GM12892 (cell line): ENCODE data around the gene KIF19.

Source experiments
- DNase-seq: peaks from one replicate; pipeline ENCODE4 v3.0.0; 2011; ENCODE audit not compliant: insufficient read length
- FAIRE-seq: peaks from 2 replicates; lab custom pipeline; 2011; peaks lifted over from hg19 to GRCh38; lab: Jason Lieb, UNC
- POLR2A ChIP-seq: IDR thresholded peaks from 2 replicates; pipeline ENCODE4 v1.6.1; 2011; ENCODE audit warnings: low read depth, low read length, control low read depth
- POLR2AphosphoS5 ChIP-seq: IDR thresholded peaks from 2 replicates; pipeline ENCODE4 v1.6.1; 2011; ENCODE audit warnings: low read depth, low read length, control low read depth
- TAF1 ChIP-seq: IDR thresholded peaks from 2 replicates; pipeline ENCODE4 v1.6.1; 2011; ENCODE audit warnings: low read depth, mild to moderate bottlenecking, control low read depth, low read length, borderline replicate concordance

Gene KIF19

DNA sequence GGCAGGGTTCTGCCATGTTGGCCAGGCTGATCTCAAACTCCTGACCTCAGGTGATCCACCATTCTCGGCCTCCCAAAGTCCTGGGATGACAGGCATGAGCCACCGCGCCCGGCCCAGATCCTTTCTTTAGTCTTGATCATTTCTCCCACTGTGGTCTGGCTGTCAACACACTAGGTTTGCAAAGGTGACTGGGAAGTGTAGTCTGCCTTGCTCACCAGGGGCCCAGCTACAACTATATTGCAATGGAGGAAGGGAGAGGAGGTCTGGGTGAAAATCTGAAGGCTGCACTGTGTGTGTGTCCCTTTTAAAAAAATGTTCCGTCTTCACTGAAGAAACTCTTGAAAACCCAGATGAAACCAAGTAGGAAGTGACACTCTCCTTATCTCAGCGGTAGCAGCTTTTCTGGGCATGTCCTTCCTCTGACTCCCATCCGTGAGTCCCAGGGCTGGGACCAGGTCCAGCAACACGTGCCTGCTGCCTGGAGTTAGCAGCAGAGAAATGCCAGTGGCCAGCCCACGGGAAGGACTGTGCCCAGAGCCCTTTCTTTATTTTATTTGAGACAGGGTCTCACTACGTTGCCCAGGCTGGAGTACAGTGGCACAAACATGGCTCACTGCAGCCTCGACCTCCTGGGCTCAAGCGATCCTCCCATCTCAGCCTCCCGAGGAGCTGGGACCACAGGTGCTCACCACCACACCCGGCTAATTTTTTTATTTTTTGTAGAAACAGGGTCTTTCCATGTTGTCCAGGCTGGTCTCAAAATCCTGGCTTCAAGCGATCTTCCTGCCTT lies 17.8 kb upstream of the KIF19 start:
- DNase-seq (no peak), FAIRE-seq (no peak)
- TF ChIP-seq POLR2AphosphoS5 (no peak), TAF1 (no peak), POLR2A (no peak)

DNA sequence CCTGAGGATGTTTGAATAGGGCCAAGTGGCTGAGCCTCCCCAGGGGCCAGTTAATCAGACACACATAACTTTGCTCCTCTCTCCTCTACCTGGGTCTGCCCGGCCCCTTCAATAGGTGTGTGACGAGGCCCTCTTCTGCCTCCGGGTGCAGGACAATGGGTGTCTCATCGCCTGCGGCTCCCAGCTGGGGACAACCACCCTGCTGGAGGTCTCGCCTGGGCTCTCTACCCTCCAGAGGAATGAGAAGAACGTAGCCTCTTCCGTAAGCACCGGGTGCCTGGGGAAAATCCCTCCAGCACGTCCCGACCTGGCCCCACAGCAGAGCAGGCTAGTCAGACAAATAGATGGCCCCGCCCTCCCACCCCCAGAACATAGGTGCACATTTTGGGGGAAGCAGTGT lies 16.1 kb upstream of the KIF19 start:
- DNase-seq (no peak), FAIRE-seq (no peak)
- no peak for TF ChIP-seq POLR2A
- TF ChIP-seq POLR2AphosphoS5 = no peak

DNA sequence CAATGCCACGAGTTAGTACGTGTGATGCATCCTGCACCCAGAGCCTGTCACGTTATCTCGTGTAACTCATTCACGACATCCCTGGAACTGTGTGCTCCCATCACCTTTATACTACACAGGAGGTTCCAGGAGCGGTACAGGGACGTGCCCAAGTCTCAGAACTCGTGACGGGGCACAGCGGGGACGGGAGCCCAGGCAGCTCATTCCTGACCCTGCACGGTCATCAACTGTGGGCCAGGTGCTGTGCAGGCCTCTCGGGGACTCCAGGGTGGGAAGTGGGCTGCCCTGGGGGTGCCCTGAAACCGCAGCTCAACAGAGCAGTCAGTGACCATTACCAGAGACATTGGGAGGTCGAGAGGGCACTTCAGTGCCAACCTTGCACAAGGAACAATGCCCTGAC lies 11.1 kb upstream of the KIF19 start:
- no peak for TF ChIP-seq POLR2AphosphoS5
- TF ChIP-seq TAF1 = no peak
- no peak for TF ChIP-seq POLR2A

DNA sequence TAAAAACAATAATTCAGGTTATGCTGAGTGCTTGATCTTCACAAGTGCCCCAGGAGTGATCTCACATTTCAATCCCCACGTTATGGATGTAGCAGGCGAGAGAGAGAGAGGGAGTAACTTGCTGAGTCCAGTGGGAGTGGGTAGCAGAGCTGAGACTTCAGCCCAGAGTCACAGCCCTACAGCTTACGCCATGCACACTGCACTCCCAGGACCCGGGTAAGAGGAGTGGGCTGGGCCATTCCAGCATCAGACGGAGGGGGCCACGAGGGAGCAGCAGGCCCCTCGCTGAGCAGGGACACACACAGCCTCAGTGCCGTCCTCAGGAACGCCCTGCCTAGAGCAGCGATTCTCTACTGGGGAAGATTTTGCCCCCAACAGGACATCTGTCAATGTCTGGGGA lies 9.8 kb upstream of the KIF19 start:
- FAIRE-seq = no peak
- TF ChIP-seq POLR2A (no peak), TAF1 (no peak), POLR2AphosphoS5 (no peak)

More for the DNA sequence above, 11.1 kb upstream of the KIF19 start:
- FAIRE-seq (no peak), DNase-seq (no peak)

DNA sequence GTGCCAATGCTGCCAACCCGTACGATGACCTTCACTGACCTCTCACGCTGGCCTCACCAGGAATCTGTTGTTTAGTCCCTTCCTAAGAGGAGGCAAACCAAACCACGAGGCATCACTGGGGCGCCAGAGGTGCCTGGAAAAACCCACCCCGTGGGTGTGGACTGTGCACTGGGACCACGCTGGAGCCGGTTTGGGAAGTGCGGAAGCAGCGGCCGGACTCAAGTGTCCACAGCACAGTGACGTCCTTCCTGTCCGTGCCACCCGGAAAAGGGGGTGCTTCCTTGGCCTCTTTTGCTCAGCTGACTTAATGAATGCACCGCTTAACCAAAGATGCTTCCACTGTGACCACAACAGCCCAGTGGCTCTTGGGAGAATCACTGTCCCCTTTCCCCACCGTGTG lies 9.0 kb upstream of the KIF19 start:
- DNase-seq (no peak), FAIRE-seq (no peak)
- TF ChIP-seq POLR2AphosphoS5 (no peak), TAF1 (no peak), POLR2A (no peak)

More for the DNA sequence above, 9.8 kb upstream of the KIF19 start:
- no peak for DNase-seq

DNA sequence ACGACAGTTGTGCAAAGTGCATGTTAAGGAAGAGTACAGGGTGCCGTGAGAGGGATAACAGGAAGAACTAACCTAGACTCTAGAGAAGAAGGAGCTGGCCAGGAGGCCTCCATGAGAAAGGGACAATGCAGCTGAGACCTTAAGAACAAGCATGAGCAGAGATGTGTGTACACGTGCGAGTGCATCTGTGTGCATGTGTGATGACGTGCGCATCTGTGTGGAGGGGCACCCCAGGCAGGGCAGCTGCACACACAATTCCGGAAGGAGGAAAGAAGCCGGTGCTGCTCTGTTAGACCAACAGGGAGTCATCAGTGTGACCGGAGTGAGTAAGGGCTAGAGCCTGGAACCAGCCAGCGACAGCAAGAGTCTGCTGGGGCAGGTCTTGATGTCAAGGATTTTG lies 7.6 kb upstream of the KIF19 start:
- DNase-seq (no peak), FAIRE-seq (no peak)
- TF ChIP-seq TAF1 = no peak
- no peak for TF ChIP-seq POLR2AphosphoS5
- TF ChIP-seq POLR2A = no peak

DNA sequence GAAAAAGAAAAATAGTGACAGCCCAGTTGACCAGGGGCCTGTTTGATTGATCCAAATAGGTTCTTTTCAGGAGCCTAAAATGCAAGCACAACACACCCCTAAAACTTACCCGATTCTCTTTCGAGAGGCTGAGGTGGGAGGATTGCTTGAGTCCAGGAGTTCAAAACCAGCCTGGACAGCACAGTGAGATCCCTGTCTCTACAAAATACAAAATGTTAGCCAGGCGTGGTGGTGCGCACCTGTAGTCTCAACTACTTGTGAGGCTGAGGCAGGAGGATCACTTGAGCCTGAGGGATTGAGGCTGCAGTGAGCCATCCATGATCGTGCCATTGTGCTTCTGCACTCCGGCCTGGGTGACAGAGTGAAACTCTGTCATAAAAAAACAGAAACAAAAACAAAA lies 1.5 kb upstream of the KIF19 start:
- TF ChIP-seq POLR2A = no peak
- TF ChIP-seq TAF1 = no peak
- no peak for TF ChIP-seq POLR2AphosphoS5
- FAIRE-seq = no peak

DNA sequence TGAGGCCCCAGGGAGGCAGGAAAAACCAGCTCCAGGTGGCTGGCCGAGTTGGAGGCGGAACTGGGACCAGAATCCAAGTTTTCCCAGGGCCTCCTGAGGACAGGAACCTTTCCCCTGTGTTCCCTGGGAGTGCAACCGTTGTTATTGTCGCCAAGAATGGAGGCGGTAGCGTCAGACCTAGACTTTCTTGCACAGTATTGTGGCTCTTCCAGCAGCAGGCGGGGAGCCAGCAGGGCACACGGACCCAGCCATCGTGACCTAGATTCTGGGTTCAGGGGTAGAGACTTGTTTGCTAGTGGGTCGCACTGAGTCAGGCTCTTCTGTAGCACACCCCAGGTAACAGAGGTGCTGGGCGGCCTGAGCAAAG lies 667 bp upstream of the KIF19 start:
- no peak for TF ChIP-seq TAF1
- TF ChIP-seq POLR2AphosphoS5 = no peak
- no peak for TF ChIP-seq POLR2A
- FAIRE-seq = no peak
- DNase-seq = no peak

More for the DNA sequence above, 1.5 kb upstream of the KIF19 start:
- no peak for DNase-seq

DNA sequence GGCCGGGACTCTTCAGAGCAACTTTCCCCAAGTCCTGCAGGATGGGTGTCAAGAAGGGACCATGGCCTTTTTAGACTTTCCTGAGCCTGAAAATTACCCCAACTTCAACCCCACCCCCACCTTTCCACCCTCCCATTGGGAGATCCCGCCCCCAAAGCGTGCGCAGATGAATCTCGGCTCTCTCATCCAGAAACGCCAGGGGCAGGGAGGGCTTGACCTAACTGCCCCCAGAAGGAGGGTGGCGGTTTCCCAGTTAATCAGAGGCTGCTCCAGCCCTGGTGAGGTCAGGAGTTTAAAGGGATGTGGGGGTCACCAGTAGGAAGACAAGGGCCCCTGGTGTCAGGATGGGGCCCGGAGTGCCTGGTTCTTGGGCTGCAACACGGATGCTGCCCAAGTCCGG lies 480 bp downstream of the KIF19 start:
- FAIRE-seq (no peak), DNase-seq (no peak)
- TF ChIP-seq TAF1 (no peak), POLR2A (no peak), POLR2AphosphoS5 (no peak)

DNA sequence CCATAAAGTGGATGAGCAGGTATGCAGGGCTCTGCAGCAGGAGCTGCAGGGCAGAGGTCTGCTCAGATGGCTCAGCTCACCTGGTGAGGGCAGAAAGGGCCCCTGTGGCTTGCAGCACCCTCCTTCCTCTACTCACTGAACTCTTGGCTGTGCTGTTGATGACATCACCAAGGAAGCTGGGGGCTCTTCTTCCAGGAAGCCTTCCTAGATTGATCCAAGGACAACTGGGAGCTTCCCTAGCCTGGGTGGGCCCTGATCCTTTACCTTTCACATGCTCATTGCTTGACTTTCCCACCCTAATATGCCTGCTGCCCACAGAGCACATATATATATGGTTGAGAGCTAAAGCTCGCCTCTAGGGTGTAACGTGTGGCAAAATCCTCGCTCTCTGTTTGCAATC lies 2.5 kb downstream of the KIF19 start:
- TF ChIP-seq POLR2A (no peak), POLR2AphosphoS5 (no peak), TAF1 (no peak)
- FAIRE-seq = no peak

DNA sequence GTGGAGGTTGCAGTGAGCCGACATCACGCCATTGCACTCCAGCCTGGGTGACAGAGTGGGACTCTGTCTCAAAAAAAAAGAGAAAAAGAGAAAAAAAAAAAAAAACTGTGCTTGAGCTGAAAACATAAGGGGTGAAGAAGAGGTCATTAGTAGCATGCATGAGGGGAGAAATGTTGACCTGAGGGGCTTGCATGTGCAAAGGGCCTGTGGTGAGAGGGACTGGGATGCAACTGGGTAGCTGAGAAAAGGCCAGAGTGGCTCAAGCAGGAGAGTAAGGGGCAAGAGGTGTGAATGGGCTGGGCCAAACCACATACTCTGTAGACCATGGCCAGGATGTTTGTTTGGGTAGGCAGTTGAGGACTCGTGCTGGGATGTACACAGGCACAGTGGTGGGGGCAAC lies 3.4 kb downstream of the KIF19 start:
- DNase-seq (no peak), FAIRE-seq (no peak)
- TF ChIP-seq POLR2A (no peak), TAF1 (no peak), POLR2AphosphoS5 (no peak)

More for the DNA sequence above, 2.5 kb downstream of the KIF19 start:
- DNase-seq = no peak

DNA sequence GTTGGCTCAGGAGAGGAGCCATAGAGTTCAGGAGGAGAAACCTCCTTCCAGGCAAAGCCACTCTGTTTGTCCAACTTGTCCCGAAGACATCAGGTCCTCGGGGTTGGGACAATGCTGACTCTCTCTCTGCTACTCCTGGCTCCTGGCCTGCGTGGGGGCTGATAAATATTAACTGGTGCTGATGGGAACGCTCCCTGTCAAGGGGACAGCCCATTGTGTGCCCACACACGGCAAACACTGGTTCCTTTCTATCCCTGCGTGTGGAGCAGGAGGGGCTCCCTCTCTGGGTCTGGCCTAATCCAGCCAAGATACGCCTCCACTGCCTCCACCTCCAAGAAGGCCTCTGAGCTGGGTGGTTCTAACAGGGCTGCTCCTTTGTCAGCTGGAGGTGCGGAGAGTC lies 4.4 kb downstream of the KIF19 start:
- TF ChIP-seq POLR2A = no peak
- no peak for TF ChIP-seq TAF1
- TF ChIP-seq POLR2AphosphoS5 = no peak
- FAIRE-seq = no peak
- no peak for DNase-seq
